H1 (cell line): ENCODE results near the gene SFXN1. TPM values are rescaled to one million over a fixed set of nuclear protein-coding genes. Genes with fewer than 3 reads are reported as not detected.
A peak's percentile ranks its signal among the peaks of the same experiment; 100 is the strongest.

Experiments
- CTCF ChIA-PET: fragments of 300-600 bp; sonication (Branson Sonifier 250); formaldehyde crosslinking; loops from one replicate; lab custom pipeline; 2021; ENCODE audit not compliant: partially characterized antibody; lab: Charles Lee
- POLR2A ChIA-PET: fragments of 300-600 bp; sonication (Branson Sonifier 250); formaldehyde crosslinking; loops from one replicate; lab custom pipeline; 2021; ENCODE audit warnings: inconsistent platforms; ENCODE audit not compliant: partially characterized antibody; lab: Charles Lee
- DNase-seq, 2 experiments: peaks; one replicate each; pipeline versions ENCODE4 v3.0.0 to v3.0.0-alpha.2; 2010 to 2022; ENCODE audit warnings: low spot score in 2 of 2, low read depth in 1 of 2, mixed read lengths in 1 of 2
- FAIRE-seq: peaks from 2 replicates; lab custom pipeline; 2011; peaks lifted over from hg19 to GRCh38; lab: Jason Lieb, UNC
- H2AFZ ChIP-seq: 2 replicates; pipeline ENCODE4 v1.8.1; 2012; ENCODE audit warnings: low read length, inconsistent platforms
- H2AK5ac ChIP-seq: 2 replicates; pipeline ENCODE4 v1.6.1; 2013; ENCODE audit warnings: low read depth, low read length
- H2BK120ac ChIP-seq: replicated peaks from 2 replicates; pipeline ENCODE3; 2013; ENCODE audit warnings: low read depth, low read length, inconsistent platforms
- H2BK12ac ChIP-seq: 2 replicates; pipeline ENCODE4 v1.6.1; 2013; ENCODE audit warnings: low read depth, low read length
- H2BK15ac ChIP-seq: 2 replicates; pipeline ENCODE4 v1.6.1; 2013; ENCODE audit warnings: low read length
- H2BK20ac ChIP-seq: 2 replicates; pipeline ENCODE4 v1.6.1; 2013; ENCODE audit warnings: low read length
- H2BK5ac ChIP-seq: 2 replicates; pipeline ENCODE4 v1.6.1; 2013; ENCODE audit warnings: low read depth, low read length
- H3K14ac ChIP-seq: 2 replicates; pipeline ENCODE4 v1.6.1; 2013; ENCODE audit warnings: inconsistent platforms; ENCODE audit not compliant: insufficient read length
- H3K18ac ChIP-seq: 2 replicates; pipeline ENCODE4 v1.6.1; 2013; ENCODE audit warnings: low read length; ENCODE audit errors: extremely low read depth
- H3K23ac ChIP-seq: 2 replicates; pipeline ENCODE4 v1.6.1; 2013; ENCODE audit warnings: inconsistent platforms; ENCODE audit not compliant: insufficient read length
- H3K23me2 ChIP-seq: 2 replicates; pipeline ENCODE4 v1.6.1; 2013; ENCODE audit warnings: low read depth, low read length
- H3K27ac ChIP-seq: 2 replicates; pipeline ENCODE4 v1.6.1; 2011; ENCODE audit warnings: low read depth, low read length, inconsistent platforms
- H3K27me3 ChIP-seq, 4 experiments: replicated peaks in 1 of 4; 1 replicate in 1 of 4; 2 replicates in 3 of 4; pipeline versions ENCODE4 v1.6.1 to v1.8.1; 2011 to 2013; ENCODE audit warnings: low read length in 3 of 4, mild to moderate bottlenecking in 3 of 4, inconsistent platforms in 2 of 4, mixed read lengths in 2 of 4, moderate library complexity in 1 of 4; ENCODE audit not compliant: control insufficient read depth in 3 of 4, insufficient read depth in 3 of 4; ENCODE audit errors: extremely low read depth in 1 of 4
- H3K36me3 ChIP-seq, 4 experiments: 2 replicates each; pipeline versions ENCODE4 v1.6.1 to v1.8.1; 2011 to 2013; ENCODE audit warnings: mild to moderate bottlenecking in 4 of 4, low read length in 3 of 4, moderate library complexity in 2 of 4, control low read depth in 1 of 4, inconsistent platforms in 1 of 4; ENCODE audit not compliant: insufficient read depth in 4 of 4, control insufficient read depth in 2 of 4
- H3K4ac ChIP-seq: replicated peaks from 2 replicates; pipeline ENCODE3; 2013; ENCODE audit warnings: low read length, low read depth, mixed read lengths, inconsistent platforms; ENCODE audit not compliant: insufficient read length
- H3K4me1 ChIP-seq, 4 experiments: replicated peaks in 1 of 4; 1 replicate in 1 of 4; 2 replicates in 3 of 4; pipeline versions ENCODE4 v1.6.1 to v1.8.1; 2011 to 2013; ENCODE audit warnings: low read length in 3 of 4, inconsistent platforms in 2 of 4, mixed read lengths in 1 of 4; ENCODE audit not compliant: insufficient read depth in 4 of 4, control insufficient read depth in 3 of 4
- H3K4me2 ChIP-seq, 2 experiments: 2 replicates each; pipeline versions ENCODE4 v1.6.1 to v1.8.1; 2011 to 2013; ENCODE audit warnings: low read depth in 2 of 2, low read length in 2 of 2, control low read depth in 1 of 2, inconsistent platforms in 1 of 2, mild to moderate bottlenecking in 1 of 2; ENCODE audit not compliant: insufficient read depth in 1 of 2
- H3K4me3 ChIP-seq, 4 experiments: fragments of 200-600, 300-600 bp in 1 of 4; sonication (generic), shearing (Covaris generic), sonication (Bioruptor Twin) in 1 of 4; 2 replicates each; pipeline versions ENCODE4 v1.5.1 to v1.8.1; 2011 to 2016; ENCODE audit warnings: low read length in 4 of 4, low read depth in 3 of 4, control low read depth in 2 of 4, inconsistent platforms in 2 of 4, mild to moderate bottlenecking in 2 of 4, mixed read lengths in 1 of 4, moderate library complexity in 1 of 4; ENCODE audit not compliant: insufficient read depth in 2 of 4; ENCODE audit errors: extremely low read depth in 1 of 4
- H3K56ac ChIP-seq: replicated peaks from 2 replicates; pipeline ENCODE3; 2013; ENCODE audit warnings: low read depth, mild to moderate bottlenecking, mixed read lengths, low read length, inconsistent platforms; ENCODE audit not compliant: insufficient read length
- H3K79me1 ChIP-seq: 2 replicates; pipeline ENCODE4 v1.6.1; 2013; ENCODE audit warnings: low read depth, low read length, control low read depth
- H3K79me2 ChIP-seq, 2 experiments: 2 replicates each; pipeline versions ENCODE4 v1.6.1 to v1.8.1; 2012 to 2013; ENCODE audit warnings: low read length in 2 of 2, mild to moderate bottlenecking in 2 of 2, inconsistent platforms in 1 of 2; ENCODE audit not compliant: insufficient read depth in 2 of 2, control insufficient read depth in 1 of 2
- H3K9ac ChIP-seq, 4 experiments: replicated peaks in 1 of 4; 1 replicate in 1 of 4; 2 replicates in 3 of 4; pipeline versions ENCODE4 v1.6.1 to v1.8.1; 2011 to 2013; ENCODE audit warnings: low read depth in 3 of 4, low read length in 3 of 4, control low read depth in 2 of 4, mild to moderate bottlenecking in 2 of 4, moderate library complexity in 2 of 4, inconsistent platforms in 1 of 4; ENCODE audit errors: extremely low read depth in 1 of 4
- H3K9me3 ChIP-seq, 2 experiments: 2 replicates each; pipeline versions ENCODE4 v1.6.1 to v1.8.1; 2012 to 2013; ENCODE audit warnings: mild to moderate bottlenecking in 2 of 2, moderate library complexity in 2 of 2, control low read depth in 1 of 2, inconsistent platforms in 1 of 2, low read depth in 1 of 2, low read length in 1 of 2, mixed read lengths in 1 of 2; ENCODE audit not compliant: insufficient read depth in 2 of 2
- H4K20me1 ChIP-seq, 2 experiments: replicated peaks in 1 of 2; 2 replicates each; pipeline versions ENCODE3 to v1.8.1; 2011 to 2013; ENCODE audit warnings: inconsistent platforms in 2 of 2, low read length in 2 of 2, mild to moderate bottlenecking in 1 of 2; ENCODE audit not compliant: insufficient read depth in 2 of 2, control insufficient read depth in 1 of 2
- H4K5ac ChIP-seq: 2 replicates; pipeline ENCODE4 v1.6.1; 2013; ENCODE audit warnings: low read length, low read depth, mixed read lengths, inconsistent platforms; ENCODE audit not compliant: insufficient read length
- H4K8ac ChIP-seq: 2 replicates; pipeline ENCODE4 v1.8.0; 2013; ENCODE audit warnings: mild to moderate bottlenecking, moderate library complexity, low read length, inconsistent platforms; ENCODE audit not compliant: insufficient read depth; ENCODE audit errors: extremely low read depth
- H4K91ac ChIP-seq: replicated peaks from 2 replicates; pipeline ENCODE3; 2013; ENCODE audit warnings: low read length, mixed read lengths, inconsistent platforms; ENCODE audit not compliant: insufficient read length
- EP300 ChIP-seq, 2 experiments: IDR thresholded peaks; 1 replicate in 1 of 2; 2 replicates in 1 of 2; pipeline ENCODE4 v1.6.1; 2011 to 2012; ENCODE audit warnings: low read depth in 2 of 2, low read length in 2 of 2, mild to moderate bottlenecking in 2 of 2, borderline replicate concordance in 1 of 2, inconsistent platforms in 1 of 2, moderate library complexity in 1 of 2
- POU5F1 ChIP-seq: IDR thresholded peaks from 2 replicates; pipeline ENCODE4 v1.6.1; 2011; ENCODE audit warnings: low read depth, mild to moderate bottlenecking, low read length, moderate library complexity
- RBBP5 ChIP-seq: IDR thresholded peaks from 2 replicates; pipeline ENCODE4 v1.7.1; 2012; ENCODE audit warnings: low read depth, mild to moderate bottlenecking, inconsistent platforms, low read length, moderate library complexity, borderline replicate concordance
- SAP30 ChIP-seq: fragments of 300-600 bp; sonication (generic); IDR thresholded peaks from 2 replicates; pipeline ENCODE4 v1.7.1; 2012; ENCODE audit warnings: low read length, moderate library complexity, mild to moderate bottlenecking, inconsistent platforms; ENCODE audit not compliant: insufficient read depth, insufficient replicate concordance
- WGBS, 2 experiments: shearing (Covaris generic) in 1 of 2; methylation state at CpG; one replicate each; pipeline versions ENCODE4 v1.1.6 to v1.1.7; 2013 to 2015; ENCODE audit warnings: low lambda C conversion rate in 2 of 2, mixed read lengths in 2 of 2, inconsistent platforms in 1 of 2, low coverage in 1 of 2, missing lambda C conversion rate in 1 of 2; ENCODE audit not compliant: insufficient replicate concordance in 2 of 2, insufficient coverage in 1 of 2, insufficient read length in 1 of 2; ENCODE audit errors: extremely low coverage in 1 of 2, missing lambda C conversion rate in 1 of 2; 5-methylcytosine and 5-hydroxymethylcytosine counted together
- polyA plus RNA-seq, 7 experiments: library from polyadenylated mRNA; depleted of rRNA in 3 of 7; stranded (reverse) in 5 of 7; unstranded in 2 of 7; fragments of >200 nt in 5 of 7; fragments of 200-250 nt in 2 of 7; gene quantifications; 1 replicate in 5 of 7; 2 replicates in 1 of 7; 4 replicates in 1 of 7; pipeline versions ENCODE4 v1.2.1 to v1.2.3, GENCODE V29; 2011 to 2013; ENCODE audit warnings: missing spikeins in 2 of 7, mixed read lengths in 2 of 7
- total RNA-seq: library from RNA; stranded (reverse); fragmentation: NEBNext Ultra II Directional; extraction: Animal tissue kit (Norgen Biotek cat#: 25700); gene quantifications from 2 replicates; pipeline ENCODE4 v1.2.1, GENCODE V29; 2021
- TF ChIP-seq, protein P1 (sequence below), 3 experiments: IDR thresholded peaks; 1 replicate in 2 of 3; 2 replicates in 1 of 3; pipeline versions ENCODE4 v1.5.1 to v1.6.1; 2011; ENCODE audit warnings: low read length in 3 of 3, mild to moderate bottlenecking in 3 of 3, inconsistent platforms in 2 of 3, low read depth in 1 of 3, moderate library complexity in 1 of 3; ENCODE audit not compliant: insufficient read depth in 1 of 3; ENCODE audit errors: control extremely low read depth in 1 of 3

SFXN1 gene
- total and polyA plus RNA-seq, 2 of the 8 experiments (the other 6 are each of a cell fraction or from before 2014, with no cell fraction given) = 72.7 to 97.6 TPM

DNA sequence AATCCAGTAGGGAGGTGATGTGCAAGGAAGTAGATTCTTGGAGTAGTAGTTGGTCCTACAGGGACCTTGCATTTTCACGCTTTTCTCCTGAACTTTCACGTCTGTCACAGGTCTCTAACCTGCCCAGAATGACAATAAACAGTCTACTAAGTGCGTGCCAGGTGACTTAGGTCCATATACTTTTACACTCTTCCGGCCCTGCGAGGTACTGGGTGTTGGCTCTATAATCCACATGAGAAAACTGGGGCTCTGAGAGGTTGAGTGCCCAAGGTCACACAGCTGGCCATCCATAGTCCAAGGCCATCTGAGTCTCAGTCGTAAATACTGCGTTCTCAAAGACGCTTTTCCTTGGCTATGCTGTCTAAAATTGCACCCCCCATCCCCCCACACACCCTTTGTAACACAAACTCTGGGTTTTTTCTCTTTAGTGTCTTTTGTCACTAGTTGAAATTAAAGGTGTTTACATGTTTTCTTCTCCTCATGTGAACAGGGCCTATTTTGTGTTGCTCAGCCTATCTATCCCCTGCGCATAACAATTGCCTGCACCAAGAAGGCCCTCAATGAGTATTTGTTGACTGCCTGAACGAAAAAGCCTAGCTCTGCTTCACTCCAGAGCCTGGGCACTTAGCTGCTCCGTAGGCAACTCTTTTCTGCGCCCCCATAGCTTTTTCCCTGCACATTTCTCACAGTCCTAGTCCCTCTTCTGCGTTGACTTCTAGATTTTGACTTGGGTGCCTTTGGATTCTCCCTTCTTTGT lies 943 bp downstream of the SFXN1 start:
- Histone ChIP-seq H2BK5ac (no peak overlapping the region), H2AK5ac (no peak overlapping the region), H3K18ac (peak overlapping the region; percentile 78), H4K5ac (no peak overlapping the region), H3K23me2 (peaks cover 12% of the 10 kb centered on the region), H2AFZ (no peak overlapping the region), H2BK120ac (no peak overlapping the region), H3K4me2 (peak overlapping the region; percentile 78 to 99), H3K4me1 (peaks cover 2 to 6% (median 4%) of the 10 kb centered on the region in 4 experiments; a peak in 6 of 7 replicates), H3K23ac (no peak overlapping the region), H4K8ac (peak overlapping the region; percentile 94; the same call in 1 of the 2 replicates), H3K79me2 (peaks cover 12 to 54% of the 10 kb centered on the region in 2 experiments), H2BK20ac (no peak overlapping the region), H4K91ac (no peak overlapping the region), H3K4me3 (peak overlapping the region; percentile 74 to 98 (median 88)), H3K9me3 (no peaks in the 10 kb centered on the region), H3K79me1 (peaks cover 13% of the 10 kb centered on the region), H3K27me3 (peaks cover 0 to 6% (median 2%) of the 10 kb centered on the region in 4 experiments; a peak in 2 of 7 replicates), H3K27ac (0 out of 2 replicates have a peak overlapping the region, but pooled peaks have one; percentile 61), H3K9ac (peak overlapping the region in 3 of 4 experiments; percentile 71 to 78 (median 78); a peak in 6 of 7 replicates), H3K36me3 (peaks cover 2 to 14% (median 9%) of the 10 kb centered on the region in 4 experiments; a peak in 6 of 8 replicates), H2BK15ac (0 out of 2 replicates have a peak overlapping the region, but pooled peaks have one; percentile 6), H3K14ac (no peak overlapping the region), H4K20me1 (peaks cover 15 to 22% of the 10 kb centered on the region in 2 experiments), H3K4ac (peak overlapping the region; percentile 25), H2BK12ac (no peak overlapping the region; the same call in 1 of the 2 replicates), H3K56ac (peak overlapping the region; percentile 34)
- DNase-seq (no peak), FAIRE-seq (no peak)
- POLR2A ChIA-PET = interaction anchor here (0.9 to 1.6 kb wide), 5 partner anchors 10 to 36 kb away, joined by 3 to 7 read pairs (median 3); partner anchors contain the start of gene DRD1
- CTCF ChIA-PET = interaction anchor here (0.6 to 1.7 kb wide), 4 partner anchors 13 to 612 kb away, joined by 3 to 7 read pairs (median 4); no protein-coding TSS in a partner anchor
- WGBS, 2 experiments = 32% methylated on average over 13 of the region's 13 CpGs; no CpG with 5 or more reads in 1 of the 2 experiments
- TF ChIP-seq POU5F1 (peak; percentile 67; the same call in 1 of the 2 replicates), SAP30 (peak; percentile 52), RBBP5 (peak; percentile 12; the same call in 1 of the 2 replicates), EP300 (IDR thresholded peaks at IDR 0.05; ENCODE audit: borderline replicate concordance in 1 of 2, low read depth in 2 of 2, low read length in 2 of 2) (no peak)
- TF ChIP-seq, protein P1, sequence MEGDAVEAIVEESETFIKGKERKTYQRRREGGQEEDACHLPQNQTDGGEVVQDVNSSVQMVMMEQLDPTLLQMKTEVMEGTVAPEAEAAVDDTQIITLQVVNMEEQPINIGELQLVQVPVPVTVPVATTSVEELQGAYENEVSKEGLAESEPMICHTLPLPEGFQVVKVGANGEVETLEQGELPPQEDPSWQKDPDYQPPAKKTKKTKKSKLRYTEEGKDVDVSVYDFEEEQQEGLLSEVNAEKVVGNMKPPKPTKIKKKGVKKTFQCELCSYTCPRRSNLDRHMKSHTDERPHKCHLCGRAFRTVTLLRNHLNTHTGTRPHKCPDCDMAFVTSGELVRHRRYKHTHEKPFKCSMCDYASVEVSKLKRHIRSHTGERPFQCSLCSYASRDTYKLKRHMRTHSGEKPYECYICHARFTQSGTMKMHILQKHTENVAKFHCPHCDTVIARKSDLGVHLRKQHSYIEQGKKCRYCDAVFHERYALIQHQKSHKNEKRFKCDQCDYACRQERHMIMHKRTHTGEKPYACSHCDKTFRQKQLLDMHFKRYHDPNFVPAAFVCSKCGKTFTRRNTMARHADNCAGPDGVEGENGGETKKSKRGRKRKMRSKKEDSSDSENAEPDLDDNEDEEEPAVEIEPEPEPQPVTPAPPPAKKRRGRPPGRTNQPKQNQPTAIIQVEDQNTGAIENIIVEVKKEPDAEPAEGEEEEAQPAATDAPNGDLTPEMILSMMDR (IDR thresholded peaks at IDR 0.05; ENCODE audit: control extremely low read depth in 1 of 3, insufficient read depth in 1 of 3, low read depth in 1 of 3, low read length in 3 of 3) = no peak
